Upper lobe of left lung (tissue), 6 donors: Measurements from ENCODE around the gene NKIRAS2. TPM values are rescaled to one million over a fixed set of nuclear protein-coding genes. Genes with fewer than 3 reads are reported as not detected.

Experiments
- ATAC-seq, 2 donors: fragments of 200-7000 bp; cut with Tn5 transposase; one replicate each; pipeline ENCODE4 v1.9.1; 2022; ENCODE audit warnings: mild to moderate bottlenecking in 2 of 2, moderate library complexity in 2 of 2; ENCODE audit not compliant: low FRiP score in 2 of 2
- DNase-seq, 2 donors: peaks; one replicate each; pipeline ENCODE4 v3.0.0-alpha.2; 2019 to 2020
- H3K27ac ChIP-seq, 4 donors: fragments of 200-600 bp; sonication (generic); one replicate each; pipeline ENCODE4 v1.5.1; 2016 to 2019
- H3K27me3 ChIP-seq, 4 donors: fragments of 200-600 bp; sonication (generic); one replicate each; pipeline ENCODE4 v1.5.1; 2017 to 2019
- H3K36me3 ChIP-seq, 4 donors: fragments of 200-600 bp; sonication (generic); one replicate each; pipeline ENCODE4 v1.5.1; 2016 to 2019
- H3K4me1 ChIP-seq, 4 donors: fragments of 200-600 bp; sonication (generic); one replicate each; pipeline ENCODE4 v1.5.1; 2018 to 2019
- H3K4me3 ChIP-seq, 4 donors: fragments of 200-600 bp; sonication (generic); one replicate each; pipeline ENCODE4 v1.5.1; 2017 to 2019; ENCODE audit warnings: mild to moderate bottlenecking in 2 of 4, moderate library complexity in 1 of 4
- H3K9me3 ChIP-seq, 4 donors: fragments of 200-600 bp; sonication (generic); one replicate each; pipeline ENCODE4 v1.5.1; 2018 to 2019
- CTCF ChIP-seq, 6 experiments: fragments of 450-650 bp in 4 of 6; fragments of 200-600 bp in 2 of 6; sonication (generic) in 2 of 6; IDR thresholded peaks; one replicate each; pipeline ENCODE4 v1.5.1; 2016 to 2019; ENCODE audit warnings: antibody characterized with exemption in 6 of 6
- EP300 ChIP-seq, 4 donors: sonication (generic); formaldehyde crosslinking; IDR thresholded peaks; one replicate each; pipeline ENCODE4 v1.5.1; 2017; ENCODE audit warnings: antibody characterized with exemption in 4 of 4, control low read depth in 2 of 4
- POLR2A ChIP-seq, 4 donors: fragments of 450-650 bp; IDR thresholded peaks; one replicate each; pipeline ENCODE4 v1.5.1; 2016 to 2017; ENCODE audit warnings: antibody characterized with exemption in 4 of 4, mild to moderate bottlenecking in 2 of 4
- POLR2AphosphoS5 ChIP-seq, 2 donors: sonication (generic); formaldehyde crosslinking; IDR thresholded peaks; one replicate each; pipeline ENCODE4 v1.5.1; 2017; ENCODE audit warnings: antibody characterized with exemption in 2 of 2
- WGBS, 2 donors: methylation state at CpG; one replicate each; pipeline ENCODE4 v1.1.5; 2017 to 2018; 5-methylcytosine and 5-hydroxymethylcytosine counted together
- total RNA-seq, 6 donors: library from RNA; depleted of rRNA in 4 of 6; stranded (reverse); fragments of >200 nt in 4 of 6; gene quantifications; one replicate each; pipeline versions ENCODE4 v1.1.0 to v1.2.1, GENCODE V29; 2016 to 2021
- donor health status: DM: no; HTN: no; CAD: no; lungs with moderate emphysema.
- donor health status: DM: no; HTN: yes; CAD: no; lungs with severe emphysema.

The NKIRAS2 gene
- total RNA-seq, 6 donors from 2014 or later: 27.2 to 36.6 (median 31.0) TPM

- DNase-seq (peak in 1 of 2 donors; percentile 38), ATAC-seq (no peak)
- peak overlapping the region; percentile 59 to 95 (median 80) for H3K4me3 ChIP-seq
- WGBS, 2 donors: 1 to 4% methylated on average over 12 of the region's 12 CpGs
- no peaks in the 10 kb centered on the region for H3K9me3 ChIP-seq
- TF ChIP-seq POLR2AphosphoS5 (IDR thresholded peaks at IDR 0.05): no peak
- no peak for TF ChIP-seq CTCF (IDR thresholded peaks at IDR 0.05)
- TF ChIP-seq POLR2A (IDR thresholded peaks at IDR 0.05): peak in 1 of 4 donors; percentile 9
- no peak for TF ChIP-seq EP300 (IDR thresholded peaks at IDR 0.05)
- peaks cover 60 to 78% (median 62%) of the 10 kb centered on the region in 4 donors for H3K4me1 ChIP-seq
- peak overlapping the region; percentile 90 to 95 (median 92) for H3K27ac ChIP-seq
- no peaks in the 10 kb centered on the region for H3K36me3 ChIP-seq
- H3K27me3 ChIP-seq: no peaks in the 10 kb centered on the region
These were observed 3.5 kb upstream of the NKIRAS2 start for GRCh38 chr17:42016411-42016831.

GRCh38 chr17:42016941-42017865 is 2.7 kb upstream of the NKIRAS2 start, which contains the start of gene DNAJC7:
TSS of gene DNAJC7 (minus strand) at chr17:42017439. CDS start at chr17:42017416, 23 bp downstream.
- H3K9me3 ChIP-seq: no peaks in the 10 kb centered on the region
- H3K4me3 ChIP-seq: peak within 1 kb of the TSS; percentile 59 to 95 (median 80)
- H3K27ac ChIP-seq: peak within 1 kb of the TSS; percentile 90 to 95 (median 92)
- peaks cover 57 to 73% (median 59%) of the 10 kb centered on the region in 4 donors for H3K4me1 ChIP-seq
- peaks cover 0 to 6% (median 3%) of the 10 kb centered on the region in 4 donors for H3K36me3 ChIP-seq
- 0% methylated on average over 22 to 52 of the region's 70 CpGs for WGBS, 2 donors
- H3K27me3 ChIP-seq: no peaks in the 10 kb centered on the region
- ATAC-seq: peak; percentile 97 to 98
- peak in 4 of 6 experiments; percentile 7 to 28 (median 16) for TF ChIP-seq CTCF (IDR thresholded peaks at IDR 0.05)
- TF ChIP-seq POLR2A (IDR thresholded peaks at IDR 0.05): peak in 2 of 4 donors; percentile 66 to 80
- TF ChIP-seq EP300 (IDR thresholded peaks at IDR 0.05): no peak
- TF ChIP-seq POLR2AphosphoS5 (IDR thresholded peaks at IDR 0.05): peak; percentile 67 to 81
- DNase-seq: peak; percentile 95 to 96

GRCh38 chr17:42017866-42018200 is 2.1 kb upstream of the NKIRAS2 start:
- 6 to 7% methylated on average over 11 of the region's 11 CpGs for WGBS, 2 donors
- no peak for DNase-seq
- TF ChIP-seq EP300 (IDR thresholded peaks at IDR 0.05) (no peak), POLR2A (IDR thresholded peaks at IDR 0.05) (no peak), CTCF (IDR thresholded peaks at IDR 0.05) (no peak), POLR2AphosphoS5 (IDR thresholded peaks at IDR 0.05) (no peak)
- Histone ChIP-seq H3K4me1 (peaks cover 51 to 68% (median 54%) of the 10 kb centered on the region in 4 donors), H3K27me3 (no peaks in the 10 kb centered on the region), H3K9me3 (no peaks in the 10 kb centered on the region), H3K27ac (peak overlapping the region; percentile 90 to 95 (median 92)), H3K4me3 (peak overlapping the region; percentile 46 to 95 (median 80)), H3K36me3 (peaks cover 0 to 13% (median 9%) of the 10 kb centered on the region in 4 donors)
- ATAC-seq: no peak

GRCh38 chr17:42018339-42018738 is 1.6 kb upstream of the NKIRAS2 start:
- Histone ChIP-seq H3K36me3 (peaks cover 0 to 18% (median 15%) of the 10 kb centered on the region in 4 donors), H3K4me3 (peak overlapping the region in 2 of 4 donors; percentile 78 to 95), H3K27ac (peak overlapping the region in 3 of 4 donors; percentile 90 to 95 (median 94)), H3K4me1 (peaks cover 49 to 65% (median 54%) of the 10 kb centered on the region in 4 donors), H3K9me3 (no peaks in the 10 kb centered on the region), H3K27me3 (no peaks in the 10 kb centered on the region)
- no peak for TF ChIP-seq POLR2A (IDR thresholded peaks at IDR 0.05)
- no peak for TF ChIP-seq CTCF (IDR thresholded peaks at IDR 0.05)
- TF ChIP-seq EP300 (IDR thresholded peaks at IDR 0.05): no peak
- TF ChIP-seq POLR2AphosphoS5 (IDR thresholded peaks at IDR 0.05): no peak
- no peak for ATAC-seq
- WGBS, 2 donors: 34 to 66% methylated on average over 3 of the region's 3 CpGs
- DNase-seq: no peak
